HEK293T (cell line): ENCODE data around the gene LENG8.
A peak's percentile ranks its signal among the peaks of the same experiment; 100 is the strongest.
"Not testable (repeated sequence)": the region's sequence is repeated elsewhere in the genome, so short reads cannot be mapped to it uniquely, and the experiment has no call there.

Experiments
- CTCF ChIA-PET: fragments of 350-600 bp; formaldehyde crosslinking; extraction: SDS; loops from one replicate; lab custom pipeline; 2021; ENCODE audit warnings: antibody characterized with exemption, inconsistent platforms; lab: Yijun Ruan, JAX
- POLR2A ChIA-PET: fragments of 350-600 bp; formaldehyde crosslinking; extraction: SDS; loops from one replicate; lab custom pipeline; 2020; ENCODE audit warnings: antibody characterized with exemption, inconsistent platforms; lab: Yijun Ruan, JAX
- DNase-seq: peaks from one replicate; pipeline ENCODE4 v3.0.0; 2012; ENCODE audit warnings: mixed read lengths; ENCODE audit errors: extremely low spot score
- ARNT ChIP-seq: fragments of 450-650 bp; IDR thresholded peaks from 2 replicates; pipeline ENCODE4 v1.6.1; 2017; ENCODE audit warnings: mild to moderate bottlenecking
- BHLHE40 ChIP-seq: fragments of 450-650 bp; IDR thresholded peaks from 2 replicates; pipeline ENCODE4 v1.6.1; 2016; ENCODE audit warnings: mild to moderate bottlenecking, moderate library complexity, borderline replicate concordance
- CTBP1 ChIP-seq: fragments of 450-650 bp; IDR thresholded peaks from 2 replicates; pipeline ENCODE4 v1.6.1; 2016; ENCODE audit warnings: borderline replicate concordance
- ELF4 ChIP-seq: fragments of 450-650 bp; IDR thresholded peaks from 2 replicates; pipeline ENCODE4 v1.6.1; 2017; ENCODE audit warnings: antibody characterized with exemption
- FOXA1 ChIP-seq: fragments of 450-650 bp; IDR thresholded peaks from 2 replicates; pipeline ENCODE4 v1.6.1; 2016; ENCODE audit warnings: mild to moderate bottlenecking
- FOXK2 ChIP-seq: fragments of 450-650 bp; IDR thresholded peaks from 2 replicates; pipeline ENCODE4 v1.6.1; 2016; ENCODE audit warnings: mild to moderate bottlenecking
- FOXM1 ChIP-seq: fragments of 450-650 bp; IDR thresholded peaks from 2 replicates; pipeline ENCODE4 v1.6.1; 2017; ENCODE audit warnings: mild to moderate bottlenecking, borderline replicate concordance
- HDGF ChIP-seq: fragments of 450-650 bp; IDR thresholded peaks from 2 replicates; pipeline ENCODE4 v1.6.1; 2017; ENCODE audit warnings: antibody characterized with exemption, borderline replicate concordance
- L3MBTL2 ChIP-seq: fragments of 450-650 bp; conservative IDR thresholded peaks from 2 replicates; pipeline ENCODE4 v1.6.1; 2016; ENCODE audit warnings: mild to moderate bottlenecking
- LEF1 ChIP-seq: fragments of 450-650 bp; IDR thresholded peaks from 2 replicates; pipeline ENCODE4 v1.6.1; 2017; ENCODE audit warnings: mild to moderate bottlenecking, borderline replicate concordance
- NFRKB ChIP-seq: fragments of 450-650 bp; IDR thresholded peaks from 2 replicates; pipeline ENCODE4 v1.6.1; 2016; ENCODE audit warnings: mild to moderate bottlenecking, moderate library complexity
- SP1 ChIP-seq: fragments of 450-650 bp; IDR thresholded peaks from 2 replicates; pipeline ENCODE4 v1.6.1; 2017
- SUZ12 ChIP-seq: fragments of 450-650 bp; IDR thresholded peaks from 2 replicates; pipeline ENCODE4 v1.6.1; 2016; ENCODE audit warnings: mild to moderate bottlenecking
- TARDBP ChIP-seq: fragments of 450-650 bp; IDR thresholded peaks from 2 replicates; pipeline ENCODE4 v1.6.1; 2016
- ZNF384 ChIP-seq: fragments of 450-650 bp; IDR thresholded peaks from 2 replicates; pipeline ENCODE4 v1.6.1; 2016
- TF ChIP-seq, protein P1 (sequence below): fragments of 450-650 bp; IDR thresholded peaks from 2 replicates; pipeline ENCODE4 v1.6.1; 2016

Gene LENG8

DNA sequence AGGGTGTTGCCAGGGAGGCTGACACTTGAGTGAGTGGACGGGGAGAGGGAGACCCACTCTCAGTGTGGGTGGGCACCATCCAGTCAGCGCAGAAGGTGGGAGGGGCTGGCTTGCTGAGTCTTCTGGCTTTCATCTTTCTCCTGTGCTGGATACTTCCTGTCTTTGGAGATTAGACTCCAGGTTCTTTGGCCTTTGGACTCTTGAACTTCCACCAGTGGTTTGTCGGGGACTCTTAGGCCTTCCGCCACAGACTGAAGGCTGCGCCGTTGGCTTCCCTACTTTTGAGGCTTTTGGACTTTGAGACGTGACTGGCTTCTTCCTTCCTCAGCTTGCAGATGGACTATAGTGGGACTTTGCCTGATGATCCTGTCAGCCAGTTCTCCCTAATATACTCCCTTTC lies 4.3 kb upstream of the LENG8 start:
- POLR2A ChIA-PET = no interaction called here
- TF ChIP-seq ZNF384 (0 out of 2 replicates have a peak, but pooled peaks have one; percentile 28), HDGF (no peak)
- CTCF ChIA-PET = no interaction called here
- DNase-seq = no peak

DNA sequence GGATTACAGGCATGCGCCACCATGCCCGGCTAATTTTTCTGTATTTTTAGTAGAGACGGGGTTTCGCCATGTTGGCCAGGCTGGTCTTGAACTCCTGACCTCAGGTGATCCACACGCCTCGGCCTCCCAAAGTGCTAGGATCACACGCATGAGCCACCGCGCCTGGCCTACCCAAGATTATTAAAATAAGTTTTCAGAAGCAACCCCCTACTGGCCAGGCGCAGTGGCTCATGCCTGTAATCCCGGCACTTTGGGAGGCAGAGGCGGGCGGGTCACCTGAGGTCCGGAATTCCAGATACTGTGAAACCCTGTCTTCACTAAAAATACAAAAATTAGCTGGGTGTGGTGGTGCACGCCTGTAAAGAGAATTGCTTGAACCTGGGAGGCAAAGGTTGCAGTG lies 2.6 kb upstream of the LENG8 start:
- DNase-seq, POLR2A ChIA-PET: not testable (repeated sequence)
- CTCF ChIA-PET = interaction anchor here (0.6 kb wide), 1 partner anchor 235 kb away, joined by 3 read pairs; no protein-coding TSS in a partner anchor

DNA sequence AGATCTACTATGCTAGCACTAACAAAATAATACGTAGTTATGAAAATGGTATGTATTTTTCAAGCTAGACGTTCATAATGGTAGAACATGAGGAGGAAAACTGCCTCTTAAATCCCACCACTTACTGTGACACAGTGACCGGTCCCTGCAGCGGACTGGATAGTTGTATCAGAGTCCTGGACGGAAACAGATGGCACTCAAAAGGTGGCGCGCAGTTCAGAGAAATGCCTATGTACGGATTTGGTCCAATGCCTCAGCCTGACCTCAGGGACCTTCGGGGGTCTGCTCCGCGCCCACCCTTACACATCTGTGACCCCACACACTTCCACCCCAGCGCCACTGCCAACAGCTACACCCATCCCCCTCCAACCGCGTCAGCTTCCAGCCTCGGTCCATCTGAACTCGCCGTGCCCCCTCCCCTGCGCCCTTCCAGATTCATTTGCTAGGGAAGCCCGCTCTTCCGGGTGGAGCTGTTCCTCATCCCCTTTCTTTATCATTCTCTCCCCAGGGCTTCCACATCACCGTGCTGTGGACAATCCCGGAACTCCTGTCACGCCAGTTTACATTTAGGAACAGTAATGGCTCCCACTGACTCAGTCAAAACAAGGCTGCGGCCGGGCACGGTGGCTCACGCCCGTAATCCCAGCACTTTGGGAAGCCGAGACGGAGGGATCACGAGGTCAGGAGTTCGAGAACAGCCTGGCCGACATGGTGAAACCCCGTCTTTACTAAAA lies 792 bp upstream of the LENG8 start:
- ChIA-PET POLR2A (interaction anchor here (0.5 to 3.3 kb wide), 9 partner anchors 9 to 27 kb away, joined by 3 to 97 read pairs (median 8); partner anchors contain the start of genes CDC42EP5 and LENG9), CTCF (interaction anchor here (0.6 to 1.6 kb wide), 4 partner anchors 9 to 146 kb away, joined by 3 to 8 read pairs (median 5); partner anchors contain the start of gene LENG9)
- no peak for TF ChIP-seq CTBP1
- TF ChIP-seq LEF1 = no peak
- TF ChIP-seq ARNT = no peak
- TF ChIP-seq ZNF384 = no peak
- TF ChIP-seq TARDBP = no peak

DNA sequence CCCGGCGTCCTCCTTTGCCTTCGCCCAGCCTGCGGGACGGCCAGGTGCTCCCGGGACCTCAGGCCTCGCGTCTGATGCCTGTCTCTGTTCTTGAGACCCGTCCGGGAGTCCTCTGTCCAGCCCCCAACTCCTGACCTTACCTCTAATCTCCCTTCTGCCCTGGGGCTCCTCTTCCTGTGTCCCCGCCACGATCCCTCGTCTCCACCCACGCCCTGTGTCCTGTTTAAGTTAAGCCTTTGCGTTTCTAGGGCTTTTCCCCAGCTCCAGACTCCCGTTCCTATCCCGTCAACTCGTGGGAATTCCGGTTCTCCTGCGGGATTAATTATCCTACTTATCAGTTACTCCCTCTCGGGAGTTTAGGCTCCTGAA lies 686 bp downstream of the LENG8 start:
- CTCF ChIA-PET = no interaction called here
- no peak for DNase-seq
- TF ChIP-seq HDGF = no peak
- no peak for TF ChIP-seq LEF1
- no peak for TF ChIP-seq FOXK2
- TF ChIP-seq SP1 = no peak
- TF ChIP-seq ARNT = no peak
- no peak for TF ChIP-seq SUZ12
- TF ChIP-seq TARDBP = no peak
- TF ChIP-seq, protein P1, sequence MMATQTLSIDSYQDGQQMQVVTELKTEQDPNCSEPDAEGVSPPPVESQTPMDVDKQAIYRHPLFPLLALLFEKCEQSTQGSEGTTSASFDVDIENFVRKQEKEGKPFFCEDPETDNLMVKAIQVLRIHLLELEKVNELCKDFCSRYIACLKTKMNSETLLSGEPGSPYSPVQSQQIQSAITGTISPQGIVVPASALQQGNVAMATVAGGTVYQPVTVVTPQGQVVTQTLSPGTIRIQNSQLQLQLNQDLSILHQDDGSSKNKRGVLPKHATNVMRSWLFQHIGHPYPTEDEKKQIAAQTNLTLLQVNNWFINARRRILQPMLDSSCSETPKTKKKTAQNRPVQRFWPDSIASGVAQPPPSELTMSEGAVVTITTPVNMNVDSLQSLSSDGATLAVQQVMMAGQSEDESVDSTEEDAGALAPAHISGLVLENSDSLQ = no peak
- POLR2A ChIA-PET = interaction anchor here (1.7 to 3.3 kb wide), 3 partner anchors 11 to 23 kb away, joined by 10 to 97 read pairs (median 23); partner anchors contain the start of genes CDC42EP5 and LENG9

More for the DNA sequence above, 792 bp upstream of the LENG8 start:
- peak; percentile 43 for DNase-seq

DNA sequence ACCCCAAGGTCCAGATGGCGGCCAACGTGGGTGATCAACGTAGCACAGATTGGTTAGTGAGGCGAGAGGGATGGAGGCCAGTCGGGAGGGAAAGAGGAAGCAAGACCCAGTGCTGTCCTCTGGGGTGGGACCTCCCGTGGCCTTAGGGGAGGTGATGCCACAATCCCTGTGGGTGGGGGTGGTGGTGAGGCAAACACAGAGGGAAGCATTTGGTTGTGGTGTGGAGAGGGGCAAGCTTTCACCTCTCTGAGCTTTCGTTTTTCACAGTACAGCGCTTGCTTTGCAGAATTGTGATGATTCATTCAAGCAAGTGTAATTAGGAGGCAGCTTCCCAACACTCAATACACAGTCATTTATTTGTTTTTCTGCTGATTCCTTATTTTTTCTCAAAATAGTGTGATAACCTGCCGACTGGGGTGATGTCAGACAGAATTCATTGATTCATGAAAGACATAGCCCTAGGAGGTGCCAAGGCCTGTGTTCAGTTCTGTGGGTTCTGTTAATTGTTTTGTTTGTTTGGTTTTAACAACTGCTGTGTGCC lies 2.4 kb downstream of the LENG8 start:
- CTCF ChIA-PET = no interaction called here
- DNase-seq = no peak
- POLR2A ChIA-PET = interaction anchor here (0.9 kb wide), 1 partner anchor 11 kb away, joined by 3 read pairs; no protein-coding TSS in a partner anchor
- TF ChIP-seq NFRKB (no peak), TARDBP (no peak), BHLHE40 (no peak), FOXK2 (no peak), ARNT (no peak), LEF1 (no peak), HDGF (no peak), FOXM1 (no peak), ZNF384 (no peak), L3MBTL2 (no peak)
- TF ChIP-seq, protein P1 = no peak

DNA sequence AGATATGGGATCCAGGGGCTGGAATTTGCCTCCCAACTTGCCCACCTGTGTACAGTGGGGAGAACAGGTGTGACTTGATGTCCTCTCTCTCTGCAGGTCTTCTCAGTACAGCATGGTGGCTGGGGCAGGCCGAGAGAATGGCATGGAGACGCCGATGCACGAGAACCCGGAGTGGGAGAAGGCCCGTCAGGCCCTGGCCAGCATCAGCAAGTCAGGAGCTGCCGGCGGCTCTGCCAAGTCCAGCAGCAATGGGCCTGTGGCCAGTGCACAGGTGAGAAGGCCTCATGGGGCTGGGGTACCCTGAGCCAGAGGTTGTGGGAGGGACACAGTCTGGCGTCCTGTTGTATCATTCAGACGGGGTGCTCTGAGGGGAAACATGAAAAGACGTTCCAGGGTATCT lies 3.0 kb downstream of the LENG8 start:
- CTCF ChIA-PET = no interaction called here
- no peak for DNase-seq
- TF ChIP-seq LEF1 = no peak
- no peak for TF ChIP-seq FOXA1
- no peak for TF ChIP-seq SP1
- no peak for TF ChIP-seq FOXM1
- TF ChIP-seq NFRKB = no peak
- no peak for TF ChIP-seq SUZ12
- no peak for TF ChIP-seq L3MBTL2
- TF ChIP-seq TARDBP = no peak
- no peak for TF ChIP-seq HDGF
- TF ChIP-seq BHLHE40 = no peak
- TF ChIP-seq, protein P1 = no peak
- TF ChIP-seq ELF4 = no peak
- no peak for TF ChIP-seq ZNF384
- TF ChIP-seq ARNT = no peak
- TF ChIP-seq CTBP1 = no peak
- no peak for TF ChIP-seq FOXK2
- POLR2A ChIA-PET = no interaction called here

DNA sequence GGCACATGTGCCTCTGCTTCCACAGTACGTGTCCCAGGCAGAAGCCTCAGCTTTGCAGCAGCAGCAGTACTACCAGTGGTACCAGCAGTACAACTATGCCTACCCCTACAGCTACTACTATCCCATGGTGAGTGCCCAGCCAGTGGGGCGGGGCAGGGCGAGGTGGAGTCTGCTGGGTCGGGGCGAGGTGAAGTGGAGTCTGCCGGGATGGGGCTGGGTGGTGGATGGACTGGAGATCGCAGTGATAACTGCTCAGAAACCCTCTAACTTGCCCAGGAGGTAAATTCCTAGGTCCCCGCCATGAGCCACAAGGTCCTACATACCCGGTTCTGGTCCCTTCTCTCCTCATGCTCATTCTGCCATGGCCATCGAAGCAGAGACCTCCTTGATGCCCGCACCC lies 3.6 kb downstream of the LENG8 start:
- no peak for DNase-seq
- ChIA-PET CTCF (no interaction called here), POLR2A (interaction anchor here (2.0 kb wide), 1 partner anchor 9 kb away, joined by 5 read pairs; no protein-coding TSS in a partner anchor)
- TF ChIP-seq NFRKB (no peak), ARNT (no peak), ZNF384 (no peak), SP1 (no peak), BHLHE40 (no peak), CTBP1 (no peak), L3MBTL2 (no peak), ELF4 (no peak)
